HL-60/S4 treated with phorbol 12-myristate 13-acetate at 8.2 ng/mL for 4 days and 3 days (cell line): Measurements from ENCODE around the gene EXOSC5.
"Not testable (repeated sequence)": the region's sequence is repeated elsewhere in the genome, so short reads cannot be mapped to it uniquely, and the experiment has no call there.

ENCODE experiments used
- in situ Hi-C: fragments of 300-500 bp; cut with MboI; formaldehyde crosslinking; loops from 2 replicates; pipeline ENCODE4 v1.15.0; 2022; ENCODE audit warnings: low sequenced_read_pairs

Gene EXOSC5

GRCh38 chr19:41397086-41398049, at the start of gene EXOSC5, which contains the start of gene BCKDHA:
Gene EXOSC5, minus strand, starts transcription at chr19:41397359. Its CDS starts 31 bp downstream, at chr19:41397328.
Gene BCKDHA, plus strand, starts transcription at chr19:41397818. Its CDS starts 10 bp downstream, at chr19:41397828.
- in situ Hi-C loops, result no loop called here

GRCh38 chr19:41445575-41445974, 48.4 kb upstream of the EXOSC5 start:
- in situ Hi-C loops, result no loop called here

GRCh38 chr19:41443813-41444455, 46.8 kb upstream of the EXOSC5 start:
- in situ Hi-C loops, result no loop called here

- in situ Hi-C loops, result no loop called here
Measured at GRCh38 chr19:41442473-41443355, 45.6 kb upstream of the EXOSC5 start, which contains the start of gene ERICH4. Gene ERICH4, plus strand, starts transcription at chr19:41443156. Its CDS starts 14 bp downstream, at chr19:41443170.

GRCh38 chr19:41441321-41441945, 44.3 kb upstream of the EXOSC5 start:
- in situ Hi-C loops, result no loop called here

GRCh38 chr19:41439441-41440222, 42.5 kb upstream of the EXOSC5 start, which contains the start of gene DMAC2:
Gene DMAC2, minus strand, starts transcription at chr19:41439912. Its CDS starts 13 bp downstream, at chr19:41439899.
- in situ Hi-C loops, result no loop called here

- in situ Hi-C loops, result no loop called here
Measured at GRCh38 chr19:41437944-41438574, 40.9 kb upstream of the EXOSC5 start.

- in situ Hi-C loops, result no loop called here
Measured at GRCh38 chr19:41436674-41436951, 39.5 kb upstream of the EXOSC5 start.

- in situ Hi-C loops, result no loop called here
Measured at GRCh38 chr19:41435936-41436673, 38.9 kb upstream of the EXOSC5 start.

GRCh38 chr19:41435376-41435775, 38.2 kb upstream of the EXOSC5 start:
- in situ Hi-C loops, result not testable (repeated sequence)

GRCh38 chr19:41434450-41434849, 37.3 kb upstream of the EXOSC5 start:
- in situ Hi-C loops, result no loop called here

- in situ Hi-C loops, result no loop called here
Measured at GRCh38 chr19:41433171-41433570, 36.0 kb upstream of the EXOSC5 start.

GRCh38 chr19:41431426-41432386, 34.5 kb upstream of the EXOSC5 start:
- in situ Hi-C loops, result no loop called here

- in situ Hi-C loops, result no loop called here
Measured at GRCh38 chr19:41430922-41431321, 33.8 kb upstream of the EXOSC5 start.

GRCh38 chr19:41428481-41428859, 31.3 kb upstream of the EXOSC5 start:
- in situ Hi-C loops, result no loop called here

- in situ Hi-C loops, result no loop called here
Measured at GRCh38 chr19:41427647-41428480, 30.7 kb upstream of the EXOSC5 start.
